Ovary (tissue), 3 donors: ENCODE data around the gene CRY2.

ENCODE experiments used
- CTCF ChIP-seq, 3 donors: fragments of 450-650 bp in 2 of 3; fragments of 200-600 bp in 1 of 3; IDR thresholded peaks; one replicate each; pipeline versions ENCODE4 v1.5.1 to v1.8.0; 2016 to 2022; ENCODE audit warnings: antibody characterized with exemption in 3 of 3, mild to moderate bottlenecking in 1 of 3
- EP300 ChIP-seq: sonication (generic); formaldehyde crosslinking; IDR thresholded peaks from one replicate; pipeline ENCODE4 v1.6.1; 2017; ENCODE audit warnings: antibody characterized with exemption
- donor health status: DM: no; HTN: no; CAD: no.

- TF ChIP-seq CTCF (IDR thresholded peaks at IDR 0.05) (no peak), EP300 (peak; percentile 73)
Observed at GRCh38 chr11:45846974-45847910, at the start of gene CRY2.
